GM12878 (cell line): ENCODE data around the gene MACROD2. TPM values are rescaled to one million over a fixed set of nuclear protein-coding genes. Genes with fewer than 3 reads are reported as not detected.

Experiments
- ATAC-seq: fragments of 200-7000 bp; cut with Tn5 transposase; 3 replicates; pipeline ENCODE4 v1.9.1; 2020; ENCODE audit warnings: mild to moderate bottlenecking, moderate library complexity
- BruUV-seq: library from RNA; stranded (reverse); fragments of 400-500 nt; replicated peaks from 2 replicates; lab custom pipeline; 2021; lab: Mats Ljungman, UMichigan
- CTCF ChIA-PET: fragments of 300-600 bp; sonication (Branson Sonifier 250); formaldehyde crosslinking; extraction: SDS; loops from one replicate; lab custom pipeline; 2021; ENCODE audit warnings: inconsistent platforms; lab: Yijun Ruan, JAX
- POLR2A ChIA-PET: fragments of 350-600 bp; formaldehyde crosslinking; extraction: SDS; loops from one replicate; lab custom pipeline; 2021; ENCODE audit warnings: inconsistent platforms; lab: Charles Lee
- RAD21 ChIA-PET: fragments of 300-600 bp; sonication (Branson Sonifier 250); formaldehyde crosslinking; loops from one replicate; lab custom pipeline; 2023; ENCODE audit warnings: antibody characterized with exemption; ENCODE audit not compliant: unreplicated experiment; lab: Charles Lee
- SMC1A ChIA-PET: fragments of 300-600 bp; sonication (Branson Sonifier 250); formaldehyde crosslinking; loops from one replicate; lab custom pipeline; 2023; ENCODE audit not compliant: unreplicated experiment, uncharacterized antibody; lab: Charles Lee
- DNase-seq: peaks from one replicate; pipeline ENCODE4 v3.0.0-alpha.2; 2011; ENCODE audit warnings: low read depth, low spot score
- FAIRE-seq: peaks from 3 replicates; lab custom pipeline; 2011; peaks lifted over from hg19 to GRCh38; lab: Jason Lieb, UNC
- H2AFZ ChIP-seq: 2 replicates; pipeline ENCODE4 v1.6.0; 2011; ENCODE audit warnings: low read depth, low read length, control low read depth; ENCODE audit not compliant: control insufficient read depth
- H3K27ac ChIP-seq: 2 replicates; pipeline ENCODE4 v1.5.1; 2011; ENCODE audit warnings: control low read depth; ENCODE audit not compliant: control insufficient read depth, insufficient read depth
- H3K27me3 ChIP-seq, 2 experiments: replicated peaks in 1 of 2; 2 replicates each; pipeline versions ENCODE4 v1.6.0 to v1.6.1; 2011; ENCODE audit warnings: low read length in 1 of 2; ENCODE audit not compliant: control insufficient read depth in 2 of 2, insufficient read depth in 2 of 2
- H3K36me3 ChIP-seq, 2 experiments: 2 replicates each; pipeline ENCODE4 v1.5.1; 2011; ENCODE audit warnings: low read length in 1 of 2; ENCODE audit not compliant: control insufficient read depth in 2 of 2, insufficient read depth in 2 of 2
- H3K4me1 ChIP-seq: 2 replicates; pipeline ENCODE4 v1.6.1; 2011; ENCODE audit warnings: mild to moderate bottlenecking, low read length, moderate library complexity, mixed read lengths; ENCODE audit not compliant: control insufficient read depth, insufficient read depth
- H3K4me2 ChIP-seq: 2 replicates; pipeline ENCODE4 v1.6.0; 2011; ENCODE audit warnings: control low read depth; ENCODE audit not compliant: control insufficient read depth, insufficient read depth
- H3K4me3 ChIP-seq: fragments of 200-600 bp; sonication (generic); 2 replicates; pipeline ENCODE4 v1.5.1; 2016
- H3K79me2 ChIP-seq: 2 replicates; pipeline ENCODE4 v1.6.0; 2011; ENCODE audit warnings: low read length; ENCODE audit not compliant: control insufficient read depth, insufficient read depth
- H3K9ac ChIP-seq: 2 replicates; pipeline ENCODE4 v1.8.0; 2011; ENCODE audit warnings: low read length, control low read depth, mixed read lengths; ENCODE audit not compliant: control insufficient read depth, insufficient read depth
- H3K9me3 ChIP-seq: replicated peaks from 3 replicates; pipeline ENCODE4 v1.5.1; 2011; ENCODE audit warnings: mild to moderate bottlenecking, low read length; ENCODE audit not compliant: control insufficient read depth, insufficient read depth
- H4K20me1 ChIP-seq: 2 replicates; pipeline ENCODE4 v1.6.0; 2011; ENCODE audit not compliant: control insufficient read depth, insufficient read depth
- BMI1 ChIP-seq: fragments of 450-650 bp; IDR thresholded peaks from 2 replicates; pipeline ENCODE4 v1.6.1; 2016; ENCODE audit warnings: mild to moderate bottlenecking, moderate library complexity, borderline replicate concordance
- CHD1 ChIP-seq: IDR thresholded peaks from 2 replicates; pipeline ENCODE4 v1.6.1; 2012; ENCODE audit warnings: low read depth, low read length, improper control_type of control experiment
- ELK1 ChIP-seq: IDR thresholded peaks from 2 replicates; pipeline ENCODE4 v1.6.1; 2012; ENCODE audit warnings: low read depth, low read length, improper control_type of control experiment
- IKZF2 ChIP-seq, 2 experiments: fragments of 450-650 bp; IDR thresholded peaks; 2 replicates each; pipeline ENCODE4 v1.6.1; 2017; ENCODE audit warnings: mild to moderate bottlenecking in 2 of 2, moderate library complexity in 2 of 2
- MEF2B ChIP-seq: fragments of 450-650 bp; IDR thresholded peaks from 2 replicates; pipeline ENCODE4 v1.6.1; 2018; ENCODE audit warnings: mild to moderate bottlenecking, moderate library complexity; ENCODE audit not compliant: partially characterized antibody, poor library complexity, severe bottlenecking
- RAD51 ChIP-seq: fragments of 450-650 bp; IDR thresholded peaks from 2 replicates; pipeline ENCODE4 v1.6.1; 2016; ENCODE audit warnings: moderate library complexity, mild to moderate bottlenecking, inconsistent platforms
- SIN3A ChIP-seq: IDR thresholded peaks from 2 replicates; pipeline ENCODE4 v1.6.1; 2012; ENCODE audit warnings: low read depth, low read length, improper control_type of control experiment
- USF2 ChIP-seq: IDR thresholded peaks from 2 replicates; pipeline ENCODE4 v1.6.1; 2011; ENCODE audit warnings: low read depth, low read length, improper control_type of control experiment, borderline replicate concordance
- WGBS: methylation state at CpG from one replicate; pipeline ENCODE4 v1.1.6; 2016; ENCODE audit warnings: low lambda C conversion rate; ENCODE audit not compliant: insufficient replicate concordance, insufficient coverage; ENCODE audit errors: missing lambda C conversion rate; 5-methylcytosine and 5-hydroxymethylcytosine counted together
- in situ Hi-C: fragments of 300-500 bp; cut with MboI; formaldehyde crosslinking; loops from 9 replicates; pipeline ENCODE4 v1.14.3; 2018; ENCODE audit warnings: mixed read lengths
- intact Hi-C: fragments of 100-400 bp; cut with micrococcal nuclease; formaldehyde crosslinking; loops from one replicate; pipeline ENCODE4 v1.14.2; 2022; ENCODE audit not compliant: unreplicated experiment
- polyA plus RNA-seq, 11 experiments: library from polyadenylated mRNA; depleted of rRNA in 4 of 11; unstranded in 6 of 11; stranded (reverse) in 5 of 11; fragments of >200 nt; fragmentation: Nextera tagmentation in 4 of 11; fragmentation: Illumina TruSeq in 1 of 11; extraction: Ambion mirVana in 4 of 11; extraction: Trizol in 1 of 11; gene quantifications; 1 replicate in 1 of 11; 2 replicates in 10 of 11; pipeline versions ENCODE4 v1.2.1 to v1.2.3, GENCODE V29; 2011 to 2016; ENCODE audit warnings: inconsistent platforms in 2 of 11, missing spikeins in 2 of 11, low read depth in 1 of 11
- total RNA-seq, 4 experiments: library from RNA; depleted of rRNA in 3 of 4; stranded (reverse); fragments of >200 nt in 3 of 4; fragmentation: Illumina TruSeq in 1 of 4; extraction: Trizol in 1 of 4; gene quantifications; 2 replicates each; pipeline versions ENCODE4 v1.2.1 to v1.2.3, GENCODE V29; 2013 to 2021
- TF ChIP-seq, protein P1 (sequence below): fragments of 450-650 bp; IDR thresholded peaks from 2 replicates; pipeline ENCODE4 v1.6.1; 2017; ENCODE audit warnings: mild to moderate bottlenecking, low read depth, inconsistent platforms; ENCODE audit not compliant: poor library complexity, severe bottlenecking
- TF ChIP-seq, protein P2 (sequence below): fragments of 450-650 bp; formaldehyde crosslinking; IDR thresholded peaks from 2 replicates; pipeline ENCODE4 v1.5.0; 2022; ENCODE audit warnings: mild to moderate bottlenecking, missing genetic modification characterization

Gene MACROD2
- total and polyA plus RNA-seq, 10 of the 15 experiments (the other 5 are each of a cell fraction or from before 2014, with no cell fraction given): 1.1 to 21.5 (median 2.2) TPM

DNA sequence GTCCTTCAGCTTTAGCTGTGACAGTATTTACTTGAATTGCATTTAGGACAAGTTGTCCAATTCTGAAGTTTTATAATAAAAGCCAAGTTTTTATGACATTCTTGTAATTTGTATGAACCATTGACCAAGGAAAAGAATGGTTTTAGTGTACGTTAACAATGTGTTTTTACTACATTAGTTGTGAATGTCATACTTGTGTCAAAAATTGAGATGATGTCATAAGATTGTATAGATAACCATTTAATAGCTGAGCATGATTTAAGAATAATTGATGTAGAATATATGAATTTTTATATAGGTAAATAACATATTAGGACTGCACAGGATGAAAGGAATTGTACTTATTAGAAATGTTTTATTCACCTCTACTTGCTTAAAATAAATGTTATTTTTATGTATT is 102.9 kb downstream of the MACROD2 start:
- Histone ChIP-seq H3K9ac (no peak overlapping the region), H3K9me3 (no peaks in the 10 kb centered on the region), H3K36me3 (no peaks in the 10 kb centered on the region), H3K27me3 (no peaks in the 10 kb centered on the region), H3K4me2 (no peak overlapping the region), H4K20me1 (no peaks in the 10 kb centered on the region), H3K4me1 (no peaks in the 10 kb centered on the region), H3K27ac (no peak overlapping the region), H2AFZ (no peak overlapping the region), H3K79me2 (no peaks in the 10 kb centered on the region), H3K4me3 (no peak overlapping the region)
- TF ChIP-seq BMI1: no peak
- no peak for TF ChIP-seq MEF2B
- TF ChIP-seq USF2: no peak
- TF ChIP-seq SIN3A: no peak
- 0% methylated on average over 1 of the region's 1 CpG for WGBS
- BruUV-seq: no TSS peak
- DNase-seq (no peak), FAIRE-seq (no peak), ATAC-seq (no peak)
- intact Hi-C loops (no loop called here), in situ Hi-C loops (no loop called here)
- RAD21 ChIA-PET: no interaction called here
- SMC1A ChIA-PET: no interaction called here
- CTCF ChIA-PET: no interaction called here
- POLR2A ChIA-PET: no interaction called here

GRCh38 chr20:14113416-14113815 is 118.1 kb downstream of the MACROD2 start:
- no peak for FAIRE-seq
- no peak for DNase-seq
- CTCF ChIA-PET: no interaction called here
- TF ChIP-seq, protein P1, sequence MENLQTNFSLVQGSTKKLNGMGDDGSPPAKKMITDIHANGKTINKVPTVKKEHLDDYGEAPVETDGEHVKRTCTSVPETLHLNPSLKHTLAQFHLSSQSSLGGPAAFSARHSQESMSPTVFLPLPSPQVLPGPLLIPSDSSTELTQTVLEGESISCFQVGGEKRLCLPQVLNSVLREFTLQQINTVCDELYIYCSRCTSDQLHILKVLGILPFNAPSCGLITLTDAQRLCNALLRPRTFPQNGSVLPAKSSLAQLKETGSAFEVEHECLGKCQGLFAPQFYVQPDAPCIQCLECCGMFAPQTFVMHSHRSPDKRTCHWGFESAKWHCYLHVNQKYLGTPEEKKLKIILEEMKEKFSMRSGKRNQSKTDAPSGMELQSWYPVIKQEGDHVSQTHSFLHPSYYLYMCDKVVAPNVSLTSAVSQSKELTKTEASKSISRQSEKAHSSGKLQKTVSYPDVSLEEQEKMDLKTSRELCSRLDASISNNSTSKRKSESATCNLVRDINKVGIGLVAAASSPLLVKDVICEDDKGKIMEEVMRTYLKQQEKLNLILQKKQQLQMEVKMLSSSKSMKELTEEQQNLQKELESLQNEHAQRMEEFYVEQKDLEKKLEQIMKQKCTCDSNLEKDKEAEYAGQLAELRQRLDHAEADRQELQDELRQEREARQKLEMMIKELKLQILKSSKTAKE: no peak
- TF ChIP-seq ELK1 (no peak), RAD51 (no peak), CHD1 (no peak), IKZF2 (IDR thresholded peaks at IDR 0.05) (no peak)
- TF ChIP-seq, protein P2, sequence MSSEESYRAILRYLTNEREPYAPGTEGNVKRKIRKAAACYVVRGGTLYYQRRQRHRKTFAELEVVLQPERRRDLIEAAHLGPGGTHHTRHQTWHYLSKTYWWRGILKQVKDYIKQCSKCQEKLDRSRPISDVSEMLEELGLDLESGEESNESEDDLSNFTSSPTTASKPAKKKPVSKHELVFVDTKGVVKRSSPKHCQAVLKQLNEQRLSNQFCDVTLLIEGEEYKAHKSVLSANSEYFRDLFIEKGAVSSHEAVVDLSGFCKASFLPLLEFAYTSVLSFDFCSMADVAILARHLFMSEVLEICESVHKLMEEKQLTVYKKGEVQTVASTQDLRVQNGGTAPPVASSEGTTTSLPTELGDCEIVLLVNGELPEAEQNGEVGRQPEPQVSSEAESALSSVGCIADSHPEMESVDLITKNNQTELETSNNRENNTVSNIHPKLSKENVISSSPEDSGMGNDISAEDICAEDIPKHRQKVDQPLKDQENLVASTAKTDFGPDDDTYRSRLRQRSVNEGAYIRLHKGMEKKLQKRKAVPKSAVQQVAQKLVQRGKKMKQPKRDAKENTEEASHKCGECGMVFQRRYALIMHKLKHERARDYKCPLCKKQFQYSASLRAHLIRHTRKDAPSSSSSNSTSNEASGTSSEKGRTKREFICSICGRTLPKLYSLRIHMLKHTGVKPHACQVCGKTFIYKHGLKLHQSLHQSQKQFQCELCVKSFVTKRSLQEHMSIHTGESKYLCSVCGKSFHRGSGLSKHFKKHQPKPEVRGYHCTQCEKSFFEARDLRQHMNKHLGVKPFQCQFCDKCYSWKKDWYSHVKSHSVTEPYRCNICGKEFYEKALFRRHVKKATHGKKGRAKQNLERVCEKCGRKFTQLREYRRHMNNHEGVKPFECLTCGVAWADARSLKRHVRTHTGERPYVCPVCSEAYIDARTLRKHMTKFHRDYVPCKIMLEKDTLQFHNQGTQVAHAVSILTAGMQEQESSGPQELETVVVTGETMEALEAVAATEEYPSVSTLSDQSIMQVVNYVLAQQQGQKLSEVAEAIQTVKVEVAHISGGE: no peak

More at GRCh38 chr20:14113416-14113815, 118.1 kb downstream of the MACROD2 start:
- H3K27me3 ChIP-seq: no peaks in the 10 kb centered on the region
- H3K36me3 ChIP-seq: no peaks in the 10 kb centered on the region
- no peak overlapping the region for H2AFZ ChIP-seq
- H3K79me2 ChIP-seq: no peaks in the 10 kb centered on the region
- in situ Hi-C loops: no loop called here
- ATAC-seq: no peak
- ChIA-PET POLR2A (interaction anchor here (0.8 kb wide), 1 partner anchor 12 kb away, joined by 3 read pairs; no protein-coding TSS in a partner anchor), RAD21 (interaction anchor here (0.6 kb wide), 1 partner anchor 1668 kb away, joined by 3 read pairs; no protein-coding TSS in a partner anchor), SMC1A (no interaction called here)
- H3K4me2 ChIP-seq: no peak overlapping the region
- intact Hi-C loops: no loop called here
- BruUV-seq: no TSS peak
- H3K9me3 ChIP-seq: no peaks in the 10 kb centered on the region
- H3K4me1 ChIP-seq: no peaks in the 10 kb centered on the region
- H4K20me1 ChIP-seq: no peaks in the 10 kb centered on the region
- 8% methylated on average over 3 of the region's 3 CpGs for WGBS
- no peak overlapping the region for H3K4me3 ChIP-seq
- H3K9ac ChIP-seq: no peak overlapping the region
- H3K27ac ChIP-seq: no peak overlapping the region
